GM12891 (cell line): ENCODE measurements around the gene PPP1R12B.
"Not testable (repeated sequence)": the region's sequence is repeated elsewhere in the genome, so short reads cannot be mapped to it uniquely, and the experiment has no call there.

Experiments
- DNase-seq: peaks from one replicate; pipeline ENCODE4 v3.0.0; 2011; ENCODE audit warnings: low spot score; ENCODE audit not compliant: insufficient read length
- FAIRE-seq: peaks from 2 replicates; lab custom pipeline; 2011; peaks lifted over from hg19 to GRCh38; lab: Jason Lieb, UNC
- PAX5 ChIP-seq: IDR thresholded peaks from 2 replicates; pipeline ENCODE4 v1.6.1; 2011; ENCODE audit warnings: low read length, moderate library complexity, mild to moderate bottlenecking; ENCODE audit not compliant: insufficient read depth, severe bottlenecking
- POLR2A ChIP-seq: IDR thresholded peaks from 2 replicates; pipeline ENCODE4 v1.6.1; 2011; ENCODE audit warnings: low read depth, low read length, control low read depth
- POLR2AphosphoS5 ChIP-seq: IDR thresholded peaks from 2 replicates; pipeline ENCODE4 v1.6.1; 2011; ENCODE audit warnings: low read depth, low read length, control low read depth
- POU2F2 ChIP-seq: IDR thresholded peaks from 2 replicates; pipeline ENCODE4 v1.6.1; 2011; ENCODE audit warnings: low read depth, mild to moderate bottlenecking, control low read depth, low read length, moderate library complexity
- SPI1 ChIP-seq: IDR thresholded peaks from 2 replicates; pipeline ENCODE4 v1.6.1; 2011; ENCODE audit warnings: low read depth, low read length, control low read depth
- TAF1 ChIP-seq: IDR thresholded peaks from 2 replicates; pipeline ENCODE4 v1.6.1; 2011; ENCODE audit warnings: low read depth, low read length, control low read depth

PPP1R12B gene

DNA sequence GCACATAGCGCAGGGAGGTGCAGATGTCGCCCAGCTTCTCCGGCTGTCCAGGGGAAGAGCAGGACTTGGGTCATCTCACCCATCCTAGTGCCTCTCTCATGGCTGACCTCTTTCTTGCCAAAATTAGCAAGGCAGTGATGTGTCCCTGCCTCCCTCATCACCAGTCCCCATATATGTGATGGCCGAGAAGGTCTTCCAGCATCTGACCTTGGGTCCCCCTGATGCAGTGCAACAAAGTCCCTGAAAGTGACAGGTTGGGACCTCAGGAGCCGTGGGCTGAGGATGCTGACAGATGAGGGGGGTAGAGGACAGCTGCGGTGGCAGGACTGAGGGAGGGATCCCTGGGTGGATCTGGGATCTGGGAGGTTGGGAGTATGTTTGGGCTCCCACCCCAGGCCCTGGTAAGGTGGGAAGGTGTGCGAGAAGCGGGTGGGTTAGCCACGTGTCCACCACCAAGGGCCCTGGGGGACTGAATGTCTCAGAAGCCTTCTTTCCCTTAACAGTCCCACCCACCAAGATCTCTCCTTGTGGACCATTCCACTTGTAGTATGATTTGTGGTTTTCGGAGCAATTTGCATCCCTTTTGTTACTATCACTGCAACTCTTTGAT is 252.0 kb downstream of the PPP1R12B start:
- TF ChIP-seq PAX5 (no peak), POU2F2 (no peak), POLR2AphosphoS5 (no peak), SPI1 (no peak), POLR2A (no peak), TAF1 (no peak)
- FAIRE-seq (no peak), DNase-seq (no peak)

DNA sequence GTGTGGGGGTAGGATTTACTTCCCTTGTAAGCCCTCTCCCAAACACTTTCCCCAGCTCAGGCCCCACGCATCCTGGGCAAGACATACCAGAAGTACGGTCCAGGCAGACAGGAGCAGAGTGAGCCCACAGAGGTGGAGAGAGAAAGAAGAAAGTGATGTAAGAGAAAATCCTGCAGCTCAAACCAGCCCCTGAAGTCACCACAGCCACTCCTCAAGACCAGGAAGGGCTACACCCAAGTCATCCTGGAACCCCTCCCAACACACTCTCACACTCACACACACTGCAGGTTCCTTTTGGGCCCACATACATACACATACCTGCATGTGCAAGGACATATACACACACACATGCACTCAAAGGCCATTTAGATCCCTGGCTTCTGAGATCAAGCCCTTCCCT is 254.9 kb downstream of the PPP1R12B start:
- no peak for TF ChIP-seq SPI1
- no peak for TF ChIP-seq POLR2AphosphoS5
- TF ChIP-seq POU2F2 = no peak
- TF ChIP-seq PAX5 = no peak
- TF ChIP-seq POLR2A = no peak
- no peak for TF ChIP-seq TAF1
- DNase-seq = no peak
- no peak for FAIRE-seq

DNA sequence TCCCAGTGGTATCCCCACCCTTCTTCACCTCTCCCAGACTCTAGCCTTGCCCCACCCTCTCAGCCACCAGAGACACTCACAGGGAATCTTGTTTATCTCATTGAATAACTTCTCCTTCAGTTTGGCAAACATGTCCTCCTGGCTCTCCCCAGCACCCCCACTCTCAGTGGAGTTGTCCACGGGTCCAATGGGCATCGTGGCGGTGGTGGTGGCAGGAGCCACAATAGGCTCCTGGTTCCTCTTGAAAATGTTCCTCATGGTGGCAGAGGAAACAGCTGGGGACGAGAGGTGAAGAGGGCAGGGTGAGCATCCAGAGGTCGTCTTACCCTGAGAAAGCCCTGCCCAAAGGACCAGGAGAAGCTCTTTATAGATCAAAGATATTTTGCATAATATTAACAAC is 257.0 kb downstream of the PPP1R12B start:
- DNase-seq (no peak), FAIRE-seq (no peak)
- no peak for TF ChIP-seq POLR2A
- TF ChIP-seq POLR2AphosphoS5 = no peak
- TF ChIP-seq TAF1 = no peak
- no peak for TF ChIP-seq SPI1
- no peak for TF ChIP-seq POU2F2
- TF ChIP-seq PAX5 = no peak

DNA sequence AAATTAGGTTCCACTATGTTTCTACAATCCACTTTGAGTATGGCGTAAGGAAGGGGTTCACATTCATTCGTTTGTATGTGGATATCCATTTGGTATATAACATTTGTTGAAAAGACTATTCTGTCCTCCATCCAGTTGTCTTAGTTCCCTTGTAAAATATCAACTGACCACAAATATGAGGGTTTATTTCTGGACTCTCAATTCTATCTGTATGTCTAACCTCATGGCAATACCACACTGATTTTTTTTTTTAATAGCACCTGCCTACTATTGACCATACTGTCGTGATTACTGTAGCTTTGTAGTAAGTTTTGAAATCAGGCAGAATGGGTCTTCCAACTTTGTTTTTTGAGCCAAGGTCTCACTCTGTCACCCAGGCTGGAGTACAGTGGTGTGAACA is 263.5 kb downstream of the PPP1R12B start:
- FAIRE-seq, DNase-seq: not testable (repeated sequence)

DNA sequence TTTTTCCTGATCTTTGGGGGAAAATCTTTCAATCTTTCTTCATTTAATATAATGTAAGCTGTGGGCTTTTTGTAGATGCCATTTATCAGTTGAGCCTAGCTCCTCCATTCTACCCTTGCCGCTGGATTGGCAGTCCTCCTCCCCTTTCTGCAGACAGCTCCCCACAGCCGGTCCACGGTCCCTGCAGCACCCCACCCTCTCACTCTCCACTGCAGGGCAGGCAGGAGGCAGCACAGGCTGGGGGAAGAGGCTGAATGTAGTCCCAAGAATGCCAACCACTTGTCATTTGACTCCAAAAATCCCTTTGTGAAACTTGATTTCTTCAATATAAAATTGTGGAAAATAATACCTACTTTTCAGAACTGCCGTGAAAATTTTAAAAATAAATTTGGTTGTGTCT is 265.1 kb downstream of the PPP1R12B start:
- TF ChIP-seq POLR2A = no peak
- TF ChIP-seq SPI1 = no peak
- no peak for TF ChIP-seq POU2F2
- TF ChIP-seq POLR2AphosphoS5 = no peak
- TF ChIP-seq PAX5 = no peak
- no peak for TF ChIP-seq TAF1
- FAIRE-seq (no peak), DNase-seq (no peak)

DNA sequence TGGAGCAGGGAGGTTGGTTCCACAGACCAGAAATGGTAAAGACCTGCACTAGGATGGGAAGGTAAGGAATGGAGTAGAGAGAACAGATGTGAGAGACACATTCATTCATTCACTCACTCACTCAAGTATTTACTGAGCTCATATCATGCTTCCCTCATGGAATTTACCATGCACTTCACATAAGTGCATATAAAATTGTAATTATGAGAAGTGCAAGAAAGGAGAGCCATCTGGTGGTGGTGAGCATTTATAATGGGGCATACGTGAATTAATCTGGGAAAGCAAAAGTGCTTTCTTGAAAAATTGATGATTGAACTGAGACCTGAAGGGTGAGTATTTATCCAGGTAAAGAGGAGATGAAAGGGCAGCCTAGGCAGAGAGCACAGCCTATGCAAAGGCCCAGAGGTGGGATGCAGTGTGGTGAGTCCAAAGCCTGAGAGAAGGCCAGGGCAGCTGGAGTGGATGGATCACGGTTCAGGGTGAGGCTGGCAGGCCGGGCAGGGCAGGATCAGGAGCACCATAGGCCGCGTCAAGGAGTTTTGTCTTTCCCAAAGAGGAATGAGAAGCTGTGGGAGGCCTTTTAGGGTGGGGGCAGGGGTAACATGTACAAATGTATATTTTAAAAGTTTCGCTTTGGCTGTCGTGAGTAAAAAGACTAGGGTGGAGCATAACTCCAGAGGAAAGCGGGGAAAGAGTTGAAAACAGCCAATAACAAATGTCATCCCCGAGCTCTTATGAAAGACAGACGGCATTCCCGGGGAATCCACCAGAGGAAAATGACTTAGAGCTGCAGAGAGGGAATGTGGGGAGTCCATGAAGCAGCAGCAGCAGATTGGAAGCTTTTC is 266.1 kb downstream of the PPP1R12B start:
- FAIRE-seq, DNase-seq: not testable (repeated sequence)

DNA sequence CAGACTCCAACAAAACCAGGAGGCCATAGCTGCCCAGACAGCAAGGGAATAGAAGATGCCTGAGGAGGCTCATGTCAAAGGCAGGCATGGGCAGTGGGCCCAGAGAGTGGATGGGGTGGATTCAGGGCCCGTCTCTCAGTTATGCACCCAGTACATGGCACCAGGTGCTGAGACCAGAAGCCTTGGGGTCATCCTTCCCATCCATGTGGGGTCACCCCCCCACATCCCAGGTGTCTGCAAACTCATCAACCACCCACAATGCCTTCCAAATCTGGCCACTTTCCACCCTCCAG is 266.7 kb downstream of the PPP1R12B start:
- not testable (repeated sequence) for FAIRE-seq, DNase-seq

DNA sequence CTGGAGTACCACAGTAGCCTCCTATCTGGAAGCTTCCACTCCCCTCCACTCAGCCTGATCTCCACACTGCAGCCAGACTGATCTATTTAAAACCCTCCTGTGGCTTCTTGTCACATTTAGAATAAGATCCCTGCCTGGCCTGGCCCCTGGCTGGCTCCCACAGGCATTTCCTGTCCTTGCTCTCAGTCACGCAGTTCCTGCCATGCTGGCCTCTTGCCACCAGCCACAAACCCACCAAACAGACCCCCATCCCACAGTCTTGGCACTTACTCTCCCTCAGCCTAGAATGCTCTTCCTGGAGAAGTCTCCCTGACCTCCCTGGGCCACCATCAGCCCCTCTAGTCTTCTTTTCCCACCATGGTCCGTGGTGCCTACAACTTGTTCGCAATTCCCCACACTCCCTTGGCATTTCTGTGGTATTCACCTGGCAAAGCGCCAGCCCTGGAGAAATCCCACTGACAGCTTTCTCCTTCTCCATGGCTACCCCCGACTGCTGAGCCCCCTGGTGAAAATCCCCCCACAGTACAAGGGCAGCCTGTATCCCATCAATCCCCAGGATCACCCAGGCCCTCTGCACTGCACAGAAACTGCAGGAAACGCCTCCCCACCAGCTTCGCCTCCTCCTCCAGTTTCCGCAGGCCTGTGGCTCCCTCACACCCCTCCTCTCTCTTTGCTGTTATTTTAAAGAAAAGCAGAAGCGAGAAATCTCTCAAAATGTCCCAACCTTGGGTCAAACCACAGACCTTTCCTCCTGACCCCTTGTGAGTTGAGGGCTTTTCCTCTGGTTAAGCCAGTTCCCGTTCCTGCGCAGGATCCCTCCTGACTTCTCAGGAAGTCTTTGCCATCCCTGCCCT is 267.2 kb downstream of the PPP1R12B start:
- TF ChIP-seq SPI1 (peak; percentile 97), PAX5 (no peak), POU2F2 (no peak), TAF1 (no peak), POLR2AphosphoS5 (no peak), POLR2A (no peak)
- DNase-seq (peak; percentile 36), FAIRE-seq (no peak)

DNA sequence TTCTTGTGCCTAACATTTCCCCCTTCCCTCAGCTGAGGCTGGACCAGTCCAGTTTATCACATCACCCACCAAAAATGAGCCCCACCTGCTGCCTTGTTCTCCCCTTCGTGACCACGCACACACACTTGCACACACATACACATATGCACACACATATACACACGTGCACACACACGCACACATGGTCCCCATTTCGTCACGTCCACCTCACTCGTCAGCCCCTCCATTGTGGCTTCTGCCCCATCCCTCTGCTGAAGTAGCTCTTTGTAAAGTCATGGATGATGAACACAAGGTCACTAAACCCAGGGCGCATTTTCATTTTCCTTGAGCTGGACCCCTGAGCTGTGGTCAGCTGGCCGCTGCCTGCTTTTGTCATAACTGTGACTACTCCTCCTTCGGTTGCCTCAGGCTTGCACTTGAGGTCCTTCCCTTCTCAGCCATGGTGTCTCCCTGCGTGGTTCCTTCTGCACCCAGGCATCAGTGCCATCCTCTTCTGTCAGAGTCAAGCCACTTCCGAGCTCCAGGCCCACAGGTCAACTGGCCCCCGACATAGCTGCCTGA is 267.9 kb downstream of the PPP1R12B start:
- FAIRE-seq = peak; percentile 81
- TF ChIP-seq POU2F2 (peak; percentile 74; the same call in 1 of the 2 replicates), SPI1 (no peak)
- no peak for DNase-seq

DNA sequence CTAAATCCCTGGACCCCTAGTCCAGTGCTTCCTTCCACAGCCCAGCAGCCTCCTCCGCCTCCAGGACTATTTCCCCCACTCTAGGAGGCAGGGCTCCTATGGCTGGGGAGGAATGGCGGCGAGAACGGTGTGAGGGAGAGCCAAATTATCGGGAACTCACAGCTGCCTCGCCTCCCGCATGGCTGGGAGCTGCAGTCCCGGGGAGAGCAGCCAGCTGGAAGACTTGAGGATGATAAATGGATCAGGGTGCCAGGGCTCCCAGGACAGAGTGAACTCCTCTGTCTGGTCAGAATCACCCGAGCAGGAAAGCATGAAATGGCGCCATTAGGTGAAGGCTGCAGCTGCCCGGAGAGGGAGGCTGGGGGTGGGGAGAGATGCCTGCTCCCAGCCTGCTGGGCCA is 270.5 kb downstream of the PPP1R12B start:
- not testable (repeated sequence) for FAIRE-seq, DNase-seq

DNA sequence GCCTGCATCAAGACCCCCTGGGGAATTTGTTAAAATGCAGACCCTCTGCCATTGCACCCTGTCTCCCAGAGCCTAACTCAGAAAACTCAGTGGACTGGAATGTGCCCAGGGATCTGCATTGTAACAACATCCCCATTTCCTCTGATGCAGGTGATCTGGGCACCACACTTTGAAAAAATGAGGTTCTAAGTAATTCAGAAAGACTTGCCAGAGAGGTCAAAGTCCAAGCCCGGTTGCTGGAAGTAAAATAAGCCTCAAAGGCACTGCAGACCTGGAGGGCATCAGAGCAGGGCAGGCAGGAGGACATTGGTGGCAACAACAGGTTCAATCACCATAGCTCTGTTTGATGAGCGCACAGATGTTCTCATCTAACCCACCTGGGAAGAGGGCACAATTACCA is 271.0 kb downstream of the PPP1R12B start:
- FAIRE-seq = no peak
- TF ChIP-seq PAX5 = no peak
- TF ChIP-seq POLR2A = no peak
- no peak for TF ChIP-seq TAF1
- TF ChIP-seq POU2F2 = no peak
- TF ChIP-seq POLR2AphosphoS5 = no peak
- TF ChIP-seq SPI1 = no peak

DNA sequence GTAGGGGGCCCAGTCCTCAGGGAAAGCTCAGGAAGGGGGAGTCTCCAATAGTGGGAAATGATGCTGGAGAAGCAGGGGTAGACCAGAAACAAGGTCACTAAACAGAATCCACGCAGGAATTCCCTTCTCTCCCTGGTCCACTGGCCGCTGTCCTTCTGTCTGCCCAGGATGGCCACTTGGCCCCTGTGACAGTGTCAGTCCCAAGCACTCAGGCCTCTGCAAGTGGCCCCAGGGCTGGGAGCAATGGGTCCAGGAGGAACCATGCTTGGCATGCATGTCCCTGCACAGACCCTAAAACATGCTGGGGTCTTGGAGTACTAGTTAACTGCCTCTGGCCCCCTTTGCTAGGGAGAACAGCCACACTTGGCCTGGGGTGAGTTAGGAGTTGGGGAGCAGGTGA is 271.5 kb downstream of the PPP1R12B start:
- DNase-seq, FAIRE-seq: not testable (repeated sequence)

More for the DNA sequence above, 271.0 kb downstream of the PPP1R12B start:
- DNase-seq = no peak
